Cardiac muscle cell (in vitro differentiated cells and primary cell): ENCODE measurements around the gene PSMC3. TPM values are rescaled to one million over a fixed set of nuclear protein-coding genes. Genes with fewer than 3 reads are reported as not detected.

ENCODE experiments used
- DNase-seq, 2 donors: peaks; one replicate each; pipeline versions ENCODE4 v3.0.0 to v3.0.0-alpha.2; 2010 to 2017; ENCODE audit warnings: low read depth in 1 of 2, low spot score in 1 of 2
- H3K27ac ChIP-seq: fragments of 200-600 bp; sonication (generic); 2 replicates; pipeline ENCODE4 v1.5.1; 2016
- H3K27me3 ChIP-seq: fragments of 200-600 bp; sonication (generic); 2 replicates; pipeline ENCODE4 v1.6.0; 2016; ENCODE audit warnings: control low read depth
- H3K36me3 ChIP-seq: fragments of 200-600 bp; sonication (generic); 2 replicates; pipeline ENCODE4 v1.5.1; 2016; ENCODE audit warnings: control low read depth
- H3K4me1 ChIP-seq: fragments of 200-600 bp; sonication (generic); 2 replicates; pipeline ENCODE4 v1.8.1; 2017; ENCODE audit warnings: low read depth, mild to moderate bottlenecking, mixed run types
- H3K4me3 ChIP-seq: fragments of 200-600 bp; sonication (generic); 2 replicates; pipeline ENCODE4 v1.5.1; 2016; ENCODE audit warnings: mild to moderate bottlenecking
- H3K9me3 ChIP-seq: fragments of 200-600 bp; sonication (generic); 2 replicates; pipeline ENCODE4 v1.5.1; 2017; ENCODE audit warnings: low read depth, mild to moderate bottlenecking, control low read depth
- CTCF ChIP-seq: IDR thresholded peaks from 2 replicates; pipeline ENCODE4 v1.5.1; 2012; ENCODE audit warnings: low read depth, mild to moderate bottlenecking, low read length
- polyA plus RNA-seq: library from polyadenylated mRNA; unstranded; fragments of >200 nt; fragmentation: Nextera tagmentation; extraction: Ambion mirVana; gene quantifications from 2 replicates; pipeline ENCODE4 v1.2.1, GENCODE V29; 2016
- total RNA-seq: library from RNA; depleted of rRNA; stranded (reverse); fragments of >200 nt; gene quantifications from 2 replicates; pipeline ENCODE4 v1.2.3, GENCODE V29; 2016

PSMC3 gene
- total and polyA plus RNA-seq, 2 experiments from 2014 or later: 107 to 236 TPM

- peaks cover 9% of the 10 kb centered on the region for H3K4me1 ChIP-seq
- H3K27me3 ChIP-seq: no peaks in the 10 kb centered on the region
- H3K4me3 ChIP-seq: no peak overlapping the region
- no peak for DNase-seq
- no peaks in the 10 kb centered on the region for H3K9me3 ChIP-seq
- no peak overlapping the region for H3K27ac ChIP-seq
- no peak for TF ChIP-seq CTCF
- H3K36me3 ChIP-seq: no peaks in the 10 kb centered on the region
Measured at GRCh38 chr11:47375546-47376085, 50.6 kb downstream of the PSMC3 start.

- no peak overlapping the region for H3K27ac ChIP-seq
- peaks cover 9% of the 10 kb centered on the region for H3K4me1 ChIP-seq
- H3K4me3 ChIP-seq: no peak overlapping the region
- H3K27me3 ChIP-seq: no peaks in the 10 kb centered on the region
- no peak for DNase-seq
- H3K36me3 ChIP-seq: no peaks in the 10 kb centered on the region
- TF ChIP-seq CTCF: no peak
- no peaks in the 10 kb centered on the region for H3K9me3 ChIP-seq
Measured at GRCh38 chr11:47375020-47375419, 51.2 kb downstream of the PSMC3 start.

- no peak for TF ChIP-seq CTCF
- H3K4me3 ChIP-seq: no peak overlapping the region
- DNase-seq: no peak
- H3K27ac ChIP-seq: no peak overlapping the region
- H3K36me3 ChIP-seq: no peaks in the 10 kb centered on the region
- no peaks in the 10 kb centered on the region for H3K27me3 ChIP-seq
- H3K4me1 ChIP-seq: peaks cover 9% of the 10 kb centered on the region
- no peaks in the 10 kb centered on the region for H3K9me3 ChIP-seq
Measured at GRCh38 chr11:47374720-47375019, 51.6 kb downstream of the PSMC3 start.

GRCh38 chr11:47373876-47374719, 52.1 kb downstream of the PSMC3 start:
- peak; percentile 96 for TF ChIP-seq CTCF
- no peak overlapping the region for H3K27ac ChIP-seq
- peak; percentile 81 to 89 for DNase-seq
- H3K36me3 ChIP-seq: no peaks in the 10 kb centered on the region
- H3K9me3 ChIP-seq: no peaks in the 10 kb centered on the region
- no peak overlapping the region for H3K4me3 ChIP-seq
- H3K27me3 ChIP-seq: no peaks in the 10 kb centered on the region
- H3K4me1 ChIP-seq: peaks cover 9% of the 10 kb centered on the region

- Histone ChIP-seq H3K4me3 (no peak overlapping the region), H3K36me3 (no peaks in the 10 kb centered on the region), H3K27ac (no peak overlapping the region), H3K4me1 (peaks cover under 1% of the 10 kb centered on the region), H3K27me3 (no peaks in the 10 kb centered on the region), H3K9me3 (no peaks in the 10 kb centered on the region)
- no peak for DNase-seq
- no peak for TF ChIP-seq CTCF
Measured at GRCh38 chr11:47372422-47372821, 53.8 kb downstream of the PSMC3 start.
